SHP77 (cell line): ENCODE measurements around the gene NDUFAF5.

ENCODE experiments used
- DNase-seq, 2 experiments: peaks; one replicate each; lab custom pipeline; 2025; lab: John Stamatoyannopoulos, UW

The NDUFAF5 gene

DNA sequence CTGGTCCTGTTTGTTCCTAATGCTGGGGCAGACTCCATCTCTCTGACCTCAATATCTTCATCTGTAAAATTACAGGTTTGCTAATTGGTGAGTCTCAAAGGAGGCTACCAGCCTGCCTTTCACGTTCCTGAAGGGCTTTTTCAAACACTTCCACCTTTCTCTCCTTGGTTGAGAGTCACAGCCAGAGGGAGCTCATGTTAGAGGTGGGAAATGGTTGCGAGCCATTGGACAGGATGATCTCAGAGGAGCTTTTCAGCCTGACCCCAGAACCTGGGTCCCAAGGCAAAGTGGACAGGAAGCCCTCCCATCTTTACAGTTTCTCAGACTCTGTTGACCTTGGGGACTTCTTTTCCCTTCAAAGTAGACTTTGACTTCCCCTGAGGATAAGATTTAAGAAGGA is 37.6 kb downstream of the NDUFAF5 start:
- no peak for DNase-seq

DNA sequence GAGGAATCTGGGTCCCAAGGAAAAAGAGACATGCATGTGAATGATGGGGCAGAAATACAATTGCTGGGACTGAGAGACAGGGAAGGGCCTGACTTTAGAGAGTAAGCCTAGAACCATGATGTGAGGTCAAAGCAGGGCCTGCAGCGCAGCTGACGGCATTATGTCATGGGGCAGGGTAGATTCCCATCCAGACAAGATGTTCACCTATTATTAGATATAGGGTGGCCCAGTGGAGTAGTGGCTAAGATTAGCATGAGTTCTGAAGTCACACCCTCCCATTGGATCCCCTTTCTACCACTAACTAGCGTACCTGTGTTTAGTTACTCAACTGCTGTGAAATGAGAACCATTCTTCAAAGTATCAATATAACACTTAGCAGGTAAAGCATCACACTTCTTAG is 39.6 kb downstream of the NDUFAF5 start:
- no peak for DNase-seq

DNA sequence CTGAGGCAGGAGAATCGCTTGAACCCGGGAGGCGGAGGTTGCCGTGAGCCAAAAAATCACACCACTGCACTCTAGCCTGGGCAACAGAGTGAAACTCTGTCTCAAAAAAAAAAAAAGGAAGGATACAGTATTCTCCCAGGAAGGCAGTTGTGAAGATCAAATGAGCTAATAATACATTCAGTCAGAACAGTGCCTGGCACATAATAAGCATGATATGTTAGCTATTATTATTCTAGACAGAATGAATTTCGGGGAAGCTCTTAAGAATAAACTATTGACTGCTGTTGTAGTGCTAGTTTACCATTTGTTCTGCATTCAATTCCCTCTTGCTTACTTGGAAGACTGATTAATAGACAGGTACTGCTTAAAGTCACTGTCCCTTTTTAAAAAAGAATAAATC is 40.6 kb downstream of the NDUFAF5 start:
- no peak for DNase-seq

DNA sequence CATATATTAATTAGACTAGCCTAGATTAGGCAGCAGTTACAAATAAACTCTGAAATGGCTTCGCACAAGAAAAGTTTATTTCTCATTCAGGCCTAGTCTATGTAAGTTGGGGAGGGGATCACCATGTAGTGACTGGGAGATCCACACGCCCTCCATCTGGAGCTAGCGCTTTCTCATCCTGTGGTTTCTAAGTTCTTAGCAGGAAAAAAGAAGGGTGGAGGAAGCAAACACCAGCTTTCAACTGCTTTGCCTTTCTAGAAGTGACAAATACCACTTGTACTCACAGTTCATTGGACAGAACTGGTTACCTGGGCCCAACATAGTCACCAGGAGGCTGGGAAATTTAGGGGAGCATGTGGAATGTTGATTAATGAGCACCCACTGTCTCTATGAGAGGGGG is 46.6 kb downstream of the NDUFAF5 start:
- no peak for DNase-seq

DNA sequence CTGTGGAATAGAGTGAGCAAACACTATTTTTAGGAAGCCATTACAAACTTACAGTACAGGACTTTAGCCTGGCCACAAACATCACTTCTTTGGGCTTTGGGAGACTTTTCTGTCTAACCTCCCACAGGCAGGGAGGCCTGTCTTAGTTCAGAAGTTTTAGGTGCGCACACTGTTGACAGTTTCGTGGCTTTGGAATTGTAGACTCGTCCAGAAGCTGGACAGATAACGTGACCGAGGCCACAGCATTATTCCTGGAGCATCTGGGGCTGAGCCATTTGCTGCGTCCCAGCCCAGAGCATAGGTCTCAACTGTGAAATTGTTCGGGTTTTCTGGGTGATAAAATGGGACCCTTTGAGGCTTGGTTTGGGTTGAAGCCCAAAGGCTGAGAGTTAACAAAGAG is 53.8 kb downstream of the NDUFAF5 start:
- DNase-seq = no peak

DNA sequence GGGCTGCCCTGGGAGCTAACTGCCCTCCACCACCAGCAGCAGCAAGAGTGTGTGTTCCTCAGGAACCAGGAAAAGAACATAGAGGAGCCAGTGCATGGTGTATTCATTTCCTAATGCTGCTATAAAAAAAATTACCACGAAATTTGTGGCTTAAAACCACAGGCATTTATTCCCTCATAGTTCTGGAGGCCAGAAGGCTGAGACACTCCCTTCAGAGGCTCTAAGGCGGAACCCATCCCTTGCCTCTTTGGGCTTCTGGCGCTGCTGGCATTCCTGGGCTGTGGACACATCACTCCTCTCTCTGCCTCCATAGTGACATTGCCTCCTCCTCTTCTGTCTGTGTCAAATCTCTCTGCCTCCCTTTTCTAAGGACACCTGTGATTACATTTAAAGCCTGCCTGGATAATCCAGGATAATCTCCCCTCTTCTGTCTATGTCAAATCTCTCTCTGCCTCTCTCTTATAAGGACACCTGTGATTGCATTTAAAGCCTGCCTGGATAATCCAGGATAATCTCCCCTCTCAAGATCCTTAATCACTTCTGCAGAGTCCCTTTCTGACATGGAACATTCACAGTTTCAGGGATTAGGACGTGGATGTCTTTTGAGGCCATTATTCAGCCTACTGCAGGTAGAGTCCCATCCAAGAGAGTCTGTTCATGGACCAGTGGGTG is 54.7 kb downstream of the NDUFAF5 start:
- DNase-seq = no peak

- no peak for DNase-seq
Measured at GRCh38 chr20:13840093-13840465, 55.3 kb downstream of the NDUFAF5 start.

- DNase-seq = no peak
Measured at GRCh38 chr20:13841206-13841605, 56.4 kb downstream of the NDUFAF5 start.

DNA sequence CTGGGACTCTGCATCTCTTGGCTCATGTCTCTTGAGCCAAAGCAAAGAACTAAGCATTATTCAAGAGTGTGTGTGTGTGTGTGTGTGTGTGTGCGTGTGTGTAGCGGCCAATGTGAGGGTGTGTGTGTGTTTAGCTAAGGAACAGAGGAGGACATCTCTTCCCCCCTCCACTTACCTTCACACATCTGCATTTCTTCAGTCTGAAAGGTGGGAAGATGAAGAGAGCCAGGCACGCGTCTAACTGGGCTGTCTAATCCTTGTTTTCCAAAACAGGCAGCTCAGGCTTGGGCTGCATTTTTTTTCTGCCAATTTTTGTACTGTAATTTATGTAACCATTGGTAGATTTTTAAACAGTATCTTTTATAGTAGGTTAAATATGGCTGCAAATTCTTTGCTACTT is 59.5 kb downstream of the NDUFAF5 start:
- DNase-seq = no peak

DNA sequence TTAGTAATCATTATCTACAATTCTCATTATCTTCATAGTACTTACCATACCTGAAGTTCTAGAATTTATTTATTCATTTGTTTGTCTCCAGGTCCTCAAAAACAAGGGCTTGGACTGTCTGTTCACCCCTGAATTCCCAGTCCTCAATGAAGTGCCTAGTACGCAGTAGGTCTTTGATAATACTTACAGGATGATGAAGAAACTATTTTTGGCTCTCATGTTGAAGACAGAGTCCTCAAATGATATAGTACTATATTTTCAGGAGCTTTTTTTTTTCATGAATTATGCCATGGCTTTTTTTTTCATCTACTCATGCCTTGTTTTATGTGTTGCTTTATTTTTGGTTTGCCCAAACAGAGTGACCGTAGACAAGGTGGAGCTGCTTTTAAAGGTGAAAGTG is 66.5 kb downstream of the NDUFAF5 start:
- no peak for DNase-seq

DNA sequence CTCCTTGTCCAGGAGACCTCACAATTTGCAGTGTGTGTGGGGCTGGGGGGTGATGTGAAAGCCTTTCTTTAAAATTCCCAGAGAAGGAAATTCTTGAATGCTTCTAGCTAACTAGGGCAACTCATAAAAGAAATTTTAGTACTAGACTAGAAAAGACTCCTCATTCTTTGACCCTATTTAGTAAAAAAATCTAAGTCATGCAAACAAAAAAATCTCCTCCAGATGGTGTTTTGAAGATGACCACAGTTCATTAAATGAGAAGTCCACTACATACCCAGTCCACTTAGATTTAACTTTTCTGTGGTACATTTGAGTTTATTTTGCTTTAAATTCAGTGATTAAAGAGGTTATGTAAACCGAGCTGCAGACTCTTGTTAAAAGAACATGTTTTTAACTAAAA is 67.5 kb downstream of the NDUFAF5 start:
- no peak for DNase-seq

- no peak for DNase-seq
Measured at GRCh38 chr20:13855613-13856012, 70.8 kb downstream of the NDUFAF5 start.

GRCh38 chr20:13856354-13856753 is 71.5 kb downstream of the NDUFAF5 start:
- DNase-seq = no peak

- peak in 1 of 2 experiments; percentile 42 for DNase-seq
Measured at GRCh38 chr20:13857304-13857703, 72.5 kb downstream of the NDUFAF5 start.

DNA sequence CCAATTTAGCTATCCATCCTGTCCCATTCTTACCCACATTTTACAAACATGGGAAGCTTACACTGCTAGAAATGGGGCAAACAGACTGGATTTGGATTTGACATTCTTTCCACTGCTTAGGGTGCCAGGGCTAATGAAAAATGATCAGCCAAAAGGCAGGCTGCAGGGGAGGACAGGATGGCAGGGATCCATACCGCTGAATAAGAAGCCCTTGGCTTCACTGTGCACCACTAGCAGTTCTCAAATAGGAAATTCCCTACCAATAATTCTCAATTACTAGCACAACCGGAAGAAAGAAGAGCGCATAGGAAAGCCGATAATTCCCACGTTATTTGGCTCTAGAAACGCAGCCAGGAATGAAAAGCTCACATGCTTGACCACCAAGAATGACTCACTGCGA is 73.1 kb downstream of the NDUFAF5 start:
- DNase-seq = no peak

GRCh38 chr20:13858439-13858838 is 73.6 kb downstream of the NDUFAF5 start:
- no peak for DNase-seq

DNA sequence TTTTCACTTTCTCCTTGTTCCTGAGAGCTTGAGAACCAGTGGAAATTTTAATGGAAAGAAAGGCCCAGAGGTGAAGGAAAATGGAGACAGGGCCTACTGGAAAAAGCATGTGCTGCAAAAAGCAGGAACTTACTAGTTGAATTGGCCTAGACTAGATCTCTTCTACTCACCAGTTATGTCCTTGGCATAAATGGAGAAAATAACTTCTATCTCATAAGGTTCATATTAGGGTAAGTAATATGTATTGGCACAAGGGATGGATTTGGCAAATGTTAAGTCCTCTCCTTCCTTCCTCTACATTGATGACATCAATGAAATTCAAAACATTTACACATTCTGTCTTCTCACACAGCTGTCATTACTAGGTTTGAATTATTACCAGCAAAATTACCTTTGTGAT is 74.0 kb downstream of the NDUFAF5 start:
- DNase-seq = no peak

DNA sequence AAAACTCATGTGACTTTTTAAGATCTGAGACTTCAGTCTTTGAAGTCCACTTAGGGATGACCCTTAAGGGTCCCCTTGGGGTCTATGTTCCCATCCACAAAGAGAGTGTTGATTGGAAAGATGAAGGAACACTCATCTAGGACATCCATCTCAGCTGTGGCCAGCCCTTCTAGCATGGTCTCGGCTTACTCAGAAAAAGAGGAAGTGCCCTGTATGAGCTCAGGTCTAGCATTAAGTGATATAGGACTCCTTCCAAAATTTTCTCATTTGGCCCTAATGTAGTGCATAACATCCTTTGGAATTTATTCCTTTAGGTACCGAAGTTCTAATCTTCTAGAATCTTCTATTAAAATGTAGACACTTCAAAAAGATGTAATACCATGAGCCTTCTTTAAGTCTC is 77.4 kb downstream of the NDUFAF5 start:
- DNase-seq = no peak

DNA sequence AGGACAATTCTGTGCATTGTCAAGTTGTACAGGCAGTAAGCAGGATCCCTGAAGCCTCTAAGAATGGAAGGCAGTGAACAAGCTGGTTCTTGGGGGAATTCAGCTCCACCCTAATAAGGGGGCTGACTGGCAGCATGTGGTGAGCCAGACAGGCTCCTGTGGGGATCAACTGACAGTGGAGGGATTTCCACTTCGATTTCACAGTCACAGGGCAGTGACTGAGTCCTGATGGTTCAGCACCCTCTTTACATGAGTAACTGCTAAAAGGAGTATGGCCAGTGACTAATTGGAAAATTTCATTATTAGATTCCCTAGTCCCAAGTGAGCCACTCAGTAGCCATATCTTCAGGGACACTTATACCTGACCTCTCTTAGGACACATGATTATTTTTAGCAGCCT is 78.4 kb downstream of the NDUFAF5 start:
- DNase-seq = no peak

DNA sequence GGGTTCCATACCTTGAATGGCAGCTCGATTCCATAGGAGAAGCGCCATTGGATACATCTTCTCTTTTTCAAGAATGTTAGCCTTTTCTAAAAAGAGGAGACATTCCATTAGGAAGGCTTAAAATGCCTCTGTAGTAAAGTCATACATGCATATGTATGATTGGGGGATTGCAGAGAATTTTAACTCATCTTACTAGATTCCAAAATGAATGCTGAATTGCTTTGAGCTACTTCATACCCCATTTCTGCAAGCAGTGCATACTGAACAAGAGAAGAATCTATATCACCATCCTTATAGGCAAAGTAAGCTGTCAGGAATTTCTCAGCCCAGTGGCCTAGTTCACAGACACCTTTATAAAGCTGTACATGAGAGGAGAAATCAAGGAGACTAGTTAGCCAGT is 80.3 kb downstream of the NDUFAF5 start:
- DNase-seq = no peak

- no peak for DNase-seq
Measured at GRCh38 chr20:13865791-13866351, 81.0 kb downstream of the NDUFAF5 start.

DNA sequence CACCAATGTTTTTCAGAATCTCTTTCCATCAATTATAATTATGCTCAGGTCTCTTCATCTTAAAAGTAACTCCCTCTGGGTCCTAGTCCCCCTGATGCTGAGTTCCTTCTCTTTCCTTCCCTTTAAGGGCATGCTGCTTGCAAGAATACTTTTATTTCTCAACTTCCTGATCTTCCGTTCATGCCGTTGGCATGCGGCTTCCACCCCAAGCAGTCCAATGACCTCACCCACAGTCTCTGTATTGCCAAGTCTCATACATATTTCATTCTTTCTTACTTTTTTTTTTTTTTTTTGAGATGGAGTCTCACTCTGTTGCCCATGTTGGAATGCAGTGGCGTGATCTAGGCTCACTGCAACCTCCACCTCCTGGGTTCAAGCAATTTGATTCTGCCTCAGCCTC is 83.5 kb downstream of the NDUFAF5 start:
- no peak for DNase-seq

DNA sequence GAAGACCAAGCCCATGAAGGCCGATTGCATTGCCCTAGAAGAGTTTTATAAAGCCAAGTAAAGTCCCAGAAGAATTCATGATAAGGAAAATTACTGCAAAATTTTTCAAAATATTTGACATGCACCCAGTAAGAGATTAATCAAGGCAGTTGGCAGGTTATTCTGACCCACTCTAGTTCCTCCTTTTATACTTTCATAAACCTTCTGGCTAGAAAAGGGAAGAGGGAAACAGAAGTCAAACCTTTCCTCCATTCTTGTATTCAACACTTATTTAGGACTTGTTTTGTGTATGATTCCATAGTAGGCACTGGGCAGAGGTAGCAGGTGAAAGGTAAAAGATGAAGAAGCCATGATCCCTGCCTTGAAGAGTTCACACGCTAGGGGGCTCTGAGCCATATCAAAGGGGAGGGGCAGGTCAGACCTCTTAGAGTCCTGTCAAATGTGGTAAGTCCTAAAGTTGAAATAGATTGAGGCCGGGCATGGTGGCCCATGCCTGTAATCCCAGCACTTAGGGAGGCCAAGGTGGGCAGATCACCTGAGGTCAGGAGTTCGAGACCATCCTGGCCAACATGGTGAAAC is 85.4 kb downstream of the NDUFAF5 start:
- no peak for DNase-seq
